Mammary epithelial cell (primary cell): ENCODE data around the gene PDE3A.

ENCODE experiments used
- EZH2 ChIP-seq: IDR thresholded peaks from 2 replicates; pipeline ENCODE4 v1.6.1; 2012; ENCODE audit warnings: low read length, inconsistent platforms, borderline replicate concordance
- TF ChIP-seq, protein P1 (sequence below), 2 donors: IDR thresholded peaks in 1 of 2; conservative IDR thresholded peaks in 1 of 2; 2 replicates each; pipeline ENCODE4 v1.5.1; 2011 to 2012; ENCODE audit warnings: inconsistent platforms in 2 of 2, low read length in 2 of 2, mild to moderate bottlenecking in 2 of 2, control low read depth in 1 of 2, low read depth in 1 of 2; ENCODE audit not compliant: insufficient read depth in 1 of 2; ENCODE audit errors: extremely low read depth in 1 of 2

DNA sequence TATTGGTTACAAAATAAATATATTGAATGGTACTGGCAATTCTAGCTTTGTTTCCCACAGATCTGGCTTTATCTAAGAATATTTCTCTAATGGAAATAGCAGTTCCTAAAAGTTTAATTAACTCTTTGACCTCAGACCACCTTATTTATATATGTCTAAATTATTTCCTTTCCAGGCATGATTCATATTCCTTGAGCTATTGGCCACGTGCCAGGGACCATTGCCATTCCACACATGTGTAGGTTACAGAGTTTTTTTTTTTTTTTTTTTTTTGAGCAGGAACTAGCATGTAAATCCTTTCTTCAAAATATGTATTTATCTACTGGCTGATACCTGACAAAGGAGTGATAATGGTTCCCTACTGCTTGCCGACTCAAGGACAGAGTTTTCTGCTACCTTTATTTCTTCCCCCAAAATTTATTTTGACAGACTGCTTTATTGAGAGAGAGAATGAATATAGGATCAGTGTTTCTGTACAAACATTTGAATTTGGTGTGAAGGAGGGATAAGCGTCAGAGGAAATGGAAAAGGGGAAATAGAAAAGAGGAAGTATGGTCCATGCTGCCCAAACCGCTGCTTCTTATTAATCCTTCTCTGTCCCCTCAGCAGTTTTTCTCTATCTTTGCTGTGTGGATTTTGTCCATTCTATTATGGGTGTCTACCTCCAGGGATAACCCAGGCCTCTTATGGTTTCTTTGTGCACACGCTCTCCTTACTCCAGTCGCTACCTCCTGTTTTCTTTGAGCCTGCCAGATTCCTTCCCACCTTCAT is 36.4 kb downstream of the PDE3A start:
- TF ChIP-seq, protein P1, sequence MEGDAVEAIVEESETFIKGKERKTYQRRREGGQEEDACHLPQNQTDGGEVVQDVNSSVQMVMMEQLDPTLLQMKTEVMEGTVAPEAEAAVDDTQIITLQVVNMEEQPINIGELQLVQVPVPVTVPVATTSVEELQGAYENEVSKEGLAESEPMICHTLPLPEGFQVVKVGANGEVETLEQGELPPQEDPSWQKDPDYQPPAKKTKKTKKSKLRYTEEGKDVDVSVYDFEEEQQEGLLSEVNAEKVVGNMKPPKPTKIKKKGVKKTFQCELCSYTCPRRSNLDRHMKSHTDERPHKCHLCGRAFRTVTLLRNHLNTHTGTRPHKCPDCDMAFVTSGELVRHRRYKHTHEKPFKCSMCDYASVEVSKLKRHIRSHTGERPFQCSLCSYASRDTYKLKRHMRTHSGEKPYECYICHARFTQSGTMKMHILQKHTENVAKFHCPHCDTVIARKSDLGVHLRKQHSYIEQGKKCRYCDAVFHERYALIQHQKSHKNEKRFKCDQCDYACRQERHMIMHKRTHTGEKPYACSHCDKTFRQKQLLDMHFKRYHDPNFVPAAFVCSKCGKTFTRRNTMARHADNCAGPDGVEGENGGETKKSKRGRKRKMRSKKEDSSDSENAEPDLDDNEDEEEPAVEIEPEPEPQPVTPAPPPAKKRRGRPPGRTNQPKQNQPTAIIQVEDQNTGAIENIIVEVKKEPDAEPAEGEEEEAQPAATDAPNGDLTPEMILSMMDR (conservative IDR thresholded peaks at IDR 0.05 in 1 of 2, IDR thresholded peaks at IDR 0.05 in 1 of 2; ENCODE audit: extremely low read depth in 1 of 2, insufficient read depth in 1 of 2, low read depth in 1 of 2, low read length in 2 of 2) = no peak
- TF ChIP-seq EZH2 = no peak
